MM.1S (cell line): ENCODE measurements around the gene LEO1.

Experiments
- CTCF ChIP-seq: fragments of 300-600 bp; sonication (generic); IDR thresholded peaks from 2 replicates; pipeline ENCODE4 v1.5.1; 2016; ENCODE audit warnings: antibody characterized with exemption, low read length, mixed read lengths
- EZH2 ChIP-seq: fragments of 300-600 bp; sonication (generic); optimal IDR thresholded peaks from 2 replicates; pipeline ENCODE3; 2017; ENCODE audit warnings: low read depth, mild to moderate bottlenecking, antibody characterized with exemption, low read length, mixed read lengths
- EZH2phosphoT487 ChIP-seq: fragments of 300-600 bp; sonication (generic); IDR thresholded peaks from 2 replicates; pipeline ENCODE4 v1.6.1; 2018; ENCODE audit warnings: antibody characterized with exemption, low read length

- no peak for TF ChIP-seq CTCF
- no peak for TF ChIP-seq EZH2
- no peak for TF ChIP-seq EZH2phosphoT487
These were observed 36.0 kb downstream of the LEO1 start for GRCh38 chr15:51935466-51936104.
